ENCODE data around the gene MYO1B. TPM values are rescaled to one million over a fixed set of nuclear protein-coding genes. Genes with fewer than 3 reads are reported as not detected.

The MYO1B gene
- total RNA-seq, 1 donor from 2014 or later = 67.7 TPM

- Mint-ChIP-seq H3K27me3 (no peaks in the 10 kb centered on the region), H3K4me3 (no peak overlapping the region), H3K36me3 (no peaks in the 10 kb centered on the region), H3K9me3 (peaks cover 5% of the 10 kb centered on the region), H3K27ac (no peak overlapping the region), H3K4me1 (ENCODE audit: unreplicated experiment) (peaks cover 13% of the 10 kb centered on the region)
- TF ChIP-seq CTCF (conservative IDR thresholded peaks at IDR 0.05) = no peak
- no peak for DNase-seq (ENCODE audit: extremely low spot score, unreplicated experiment)
Observed at GRCh38 chr2:191463790-191464189, 218.6 kb downstream of the MYO1B start.

- H3K36me3 Mint-ChIP-seq = no peaks in the 10 kb centered on the region
- H3K27me3 Mint-ChIP-seq = no peaks in the 10 kb centered on the region
- no peak overlapping the region for H3K4me3 Mint-ChIP-seq
- no peak for TF ChIP-seq CTCF (conservative IDR thresholded peaks at IDR 0.05)
- peaks cover 13% of the 10 kb centered on the region for H3K4me1 Mint-ChIP-seq (ENCODE audit: unreplicated experiment)
- DNase-seq (ENCODE audit: extremely low spot score, unreplicated experiment) = no peak
- H3K9me3 Mint-ChIP-seq = peaks cover 5% of the 10 kb centered on the region
- H3K27ac Mint-ChIP-seq = no peak overlapping the region
Observed at GRCh38 chr2:191465766-191466420, 220.7 kb downstream of the MYO1B start.

GRCh38 chr2:191467113-191467512 lies 221.9 kb downstream of the MYO1B start:
- TF ChIP-seq CTCF (conservative IDR thresholded peaks at IDR 0.05) = no peak
- Mint-ChIP-seq H3K27me3 (no peaks in the 10 kb centered on the region), H3K9me3 (peaks cover 5% of the 10 kb centered on the region), H3K36me3 (no peaks in the 10 kb centered on the region), H3K4me3 (no peak overlapping the region), H3K27ac (no peak overlapping the region), H3K4me1 (ENCODE audit: unreplicated experiment) (peaks cover 13% of the 10 kb centered on the region)
- no peak for DNase-seq (ENCODE audit: extremely low spot score, unreplicated experiment)

GRCh38 chr2:191470306-191470705 lies 225.1 kb downstream of the MYO1B start:
- peaks cover 5% of the 10 kb centered on the region for H3K9me3 Mint-ChIP-seq
- H3K4me1 Mint-ChIP-seq (ENCODE audit: unreplicated experiment) = peaks cover 8% of the 10 kb centered on the region
- H3K27me3 Mint-ChIP-seq = no peaks in the 10 kb centered on the region
- H3K27ac Mint-ChIP-seq = no peak overlapping the region
- no peak for DNase-seq (ENCODE audit: extremely low spot score, unreplicated experiment)
- no peak overlapping the region for H3K4me3 Mint-ChIP-seq
- TF ChIP-seq CTCF (conservative IDR thresholded peaks at IDR 0.05) = no peak
- H3K36me3 Mint-ChIP-seq = no peaks in the 10 kb centered on the region

- no peaks in the 10 kb centered on the region for H3K9me3 Mint-ChIP-seq
- H3K27me3 Mint-ChIP-seq = no peaks in the 10 kb centered on the region
- TF ChIP-seq CTCF (conservative IDR thresholded peaks at IDR 0.05) = no peak
- H3K36me3 Mint-ChIP-seq = no peaks in the 10 kb centered on the region
- no peak for DNase-seq (ENCODE audit: extremely low spot score, unreplicated experiment)
- H3K27ac Mint-ChIP-seq = no peak overlapping the region
- H3K4me1 Mint-ChIP-seq (ENCODE audit: unreplicated experiment) = peaks cover 11% of the 10 kb centered on the region
- H3K4me3 Mint-ChIP-seq = no peak overlapping the region
Observed at GRCh38 chr2:191474464-191474863, 229.3 kb downstream of the MYO1B start.

Other genes starting within 250 kb of the MYO1B start
- gene STAT1, start 231.2 kb upstream of the MYO1B start, total RNA-seq (ENCODE audit: low replicate concordance) = 52.8 and 85.6 TPM in 2 replicates
- gene STAT4, start 94.4 kb upstream of the MYO1B start, total RNA-seq (ENCODE audit: low replicate concordance) = 2.1 TPM in 2 replicates